HG03442 (cell line): ENCODE results near the gene GYS2.
"Not testable (repeated sequence)": the region's sequence is repeated elsewhere in the genome, so short reads cannot be mapped to it uniquely, and the experiment has no call there.

ENCODE experiments used
- ATAC-seq: cut with Tn5 transposase; IDR thresholded peaks from one replicate; pipeline ENCODE4 v1.9.1; 2021; ENCODE audit warnings: mild to moderate bottlenecking, moderate library complexity; ENCODE audit not compliant: unreplicated experiment

Gene GYS2

DNA sequence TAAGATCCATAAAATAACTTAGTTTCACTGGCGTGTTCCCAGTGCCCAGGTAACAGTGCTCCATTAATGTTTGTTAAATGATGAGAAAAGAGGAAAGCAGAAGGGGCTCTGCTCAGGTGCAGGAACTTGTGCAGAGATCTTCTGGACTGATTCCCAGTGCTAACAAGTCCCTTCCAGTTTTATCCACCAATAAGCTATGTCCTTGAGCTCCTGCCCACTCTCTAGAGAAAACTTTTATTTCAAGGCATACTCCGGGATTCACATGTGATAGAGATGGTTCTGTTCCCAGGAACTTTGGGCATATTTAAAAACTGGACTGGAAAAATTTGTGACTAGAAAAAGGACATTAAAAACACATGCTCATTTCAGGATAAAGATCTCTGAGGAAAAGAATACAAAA is 1.9 kb downstream of the GYS2 start:
- no peak for ATAC-seq

DNA sequence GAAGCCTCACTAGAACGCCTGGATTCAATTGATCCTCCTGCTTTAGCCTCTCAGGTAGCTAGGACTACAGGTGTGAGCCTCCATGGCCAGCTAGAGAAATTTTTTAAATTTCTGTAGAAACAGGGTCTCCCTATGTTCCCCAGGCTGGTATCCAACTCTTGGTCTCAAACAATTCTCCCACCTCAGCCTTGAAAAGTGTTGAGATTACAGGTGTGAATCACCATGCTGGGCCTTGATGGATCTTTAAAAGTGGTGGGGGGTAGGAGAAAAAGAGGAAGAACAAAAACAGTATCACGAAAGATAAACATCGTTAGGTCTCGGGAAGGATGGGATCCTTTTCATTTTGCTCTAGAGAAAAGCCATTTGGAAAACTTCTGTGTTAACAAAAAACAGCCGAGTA is 4.5 kb downstream of the GYS2 start:
- no peak for ATAC-seq

DNA sequence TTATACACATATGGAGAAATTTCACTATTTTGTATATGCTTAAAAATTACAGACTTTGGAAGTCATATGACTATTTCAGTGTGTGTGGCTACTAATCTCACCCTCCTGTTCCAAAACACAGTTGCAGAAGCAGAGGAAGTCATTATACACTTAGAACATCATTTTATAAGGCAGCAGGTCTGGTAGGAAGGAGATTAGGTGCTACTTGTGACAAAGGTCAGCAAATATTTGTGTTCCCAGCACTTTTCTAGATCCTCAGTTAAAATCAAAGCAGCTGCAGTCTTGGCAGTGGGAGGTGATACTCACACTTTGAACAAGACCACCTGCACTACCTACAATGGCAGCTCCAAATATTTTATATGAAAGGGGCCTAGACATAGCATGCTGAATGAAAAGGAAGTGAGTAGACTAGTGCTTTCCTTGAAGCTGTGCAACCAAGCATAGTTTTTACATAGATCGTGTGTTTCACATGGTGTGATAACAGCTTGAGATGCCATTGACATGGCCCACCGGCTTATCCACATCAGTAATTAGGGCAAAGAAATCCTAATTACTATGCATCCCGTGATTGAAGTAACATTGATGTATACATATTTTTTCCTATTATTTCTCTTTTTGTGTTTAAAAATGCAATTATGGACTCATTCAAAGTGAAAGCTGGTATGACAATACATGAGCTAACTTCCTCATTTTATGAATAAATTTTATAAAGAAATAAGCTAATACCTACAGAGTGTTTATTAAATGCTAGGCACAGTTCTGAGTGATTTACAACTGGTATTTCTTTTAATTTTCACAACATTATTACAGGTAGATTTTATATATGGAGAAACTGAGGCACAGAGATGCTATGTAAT is 5.3 kb downstream of the GYS2 start:
- no peak for ATAC-seq

DNA sequence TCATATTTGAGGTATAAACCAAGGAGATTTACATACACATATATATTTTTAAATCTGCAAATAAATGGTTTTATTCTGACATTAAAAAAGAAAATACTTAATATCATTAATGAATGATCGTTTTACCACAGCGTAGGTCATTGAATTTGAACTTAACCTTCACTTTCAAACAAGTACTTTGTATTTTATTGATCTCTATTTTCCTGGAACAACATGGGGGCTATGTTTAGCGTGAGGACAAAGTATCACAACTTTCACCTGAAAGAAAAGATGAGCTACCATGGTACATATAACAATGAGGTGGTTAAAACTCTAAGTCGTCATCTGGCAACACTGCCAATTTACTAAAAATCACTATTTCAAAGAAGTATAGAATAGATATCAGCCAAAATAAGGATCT is 6.0 kb downstream of the GYS2 start:
- no peak for ATAC-seq

DNA sequence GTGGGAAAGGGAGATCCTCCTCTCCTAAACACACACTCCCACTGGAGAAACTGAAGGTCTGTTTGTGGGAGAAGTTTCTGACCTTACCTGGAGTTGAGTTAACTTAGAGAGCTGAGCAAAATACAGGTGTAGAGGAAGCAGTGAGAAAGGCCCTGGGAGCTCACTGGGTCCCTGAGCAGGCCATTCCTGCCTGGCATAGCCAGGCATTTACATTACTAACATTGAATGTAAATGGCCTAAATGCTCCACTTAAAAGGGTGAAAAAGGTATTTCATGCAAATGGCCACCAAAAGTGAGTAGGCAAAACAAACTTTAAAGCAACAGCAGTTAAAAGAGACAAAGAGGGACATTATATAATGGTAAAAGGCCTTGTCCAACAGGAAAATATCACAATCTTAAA is 9.3 kb downstream of the GYS2 start:
- ATAC-seq: not testable (repeated sequence)

DNA sequence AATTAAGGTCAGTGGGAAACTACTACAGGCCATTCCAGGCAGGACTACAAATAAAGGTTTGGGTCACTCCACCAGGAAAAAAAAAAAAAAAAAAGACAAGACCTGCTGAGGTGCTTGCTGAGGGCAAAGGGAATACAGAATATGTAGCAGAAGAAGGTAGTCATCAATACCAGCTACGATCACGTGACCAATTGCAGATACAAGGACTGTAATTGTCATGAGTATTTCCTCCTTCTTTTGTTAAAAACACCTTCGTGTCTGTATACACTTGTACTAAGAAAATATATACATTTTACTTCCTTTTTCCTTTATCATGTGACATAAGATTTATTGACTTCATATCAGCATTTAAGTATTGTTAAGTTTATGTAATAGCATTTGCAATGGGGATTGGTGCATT is 19.2 kb downstream of the GYS2 start:
- no peak for ATAC-seq

DNA sequence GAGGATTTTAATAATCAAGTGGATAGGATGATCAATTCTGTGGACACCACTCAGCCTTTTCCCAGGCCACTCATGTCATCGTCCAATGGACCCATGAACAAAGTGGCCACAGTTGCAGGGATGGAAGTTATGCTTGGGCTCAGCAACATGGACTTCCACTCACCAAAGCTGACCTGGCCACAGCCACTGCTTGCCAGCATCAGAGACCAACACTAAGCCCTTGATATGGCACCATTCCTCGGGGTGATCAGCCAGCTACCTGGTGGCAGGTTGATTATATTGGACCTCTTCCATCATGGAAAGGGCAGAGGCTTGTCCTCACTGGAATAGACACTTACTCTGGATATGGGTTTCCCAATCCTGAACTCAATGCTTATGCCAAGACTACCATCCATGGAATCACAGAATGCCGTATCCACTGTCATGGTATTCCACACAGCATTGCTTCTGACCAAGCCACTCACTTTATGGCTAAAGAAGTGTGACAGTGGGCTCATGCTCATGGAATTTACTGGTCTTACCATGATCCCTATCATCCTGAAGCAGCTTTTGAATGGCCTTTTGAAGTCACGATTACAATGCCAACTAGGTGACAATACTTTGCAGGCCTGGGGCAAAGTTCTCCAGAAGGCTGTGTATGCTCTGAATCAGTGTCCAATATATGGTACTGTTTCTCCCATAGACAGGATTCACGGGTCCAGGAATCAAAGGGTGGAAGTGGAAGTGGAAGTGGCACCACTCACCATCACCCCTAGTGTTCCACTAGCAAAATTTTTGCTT is 20.1 kb downstream of the GYS2 start:
- not testable (repeated sequence) for ATAC-seq

DNA sequence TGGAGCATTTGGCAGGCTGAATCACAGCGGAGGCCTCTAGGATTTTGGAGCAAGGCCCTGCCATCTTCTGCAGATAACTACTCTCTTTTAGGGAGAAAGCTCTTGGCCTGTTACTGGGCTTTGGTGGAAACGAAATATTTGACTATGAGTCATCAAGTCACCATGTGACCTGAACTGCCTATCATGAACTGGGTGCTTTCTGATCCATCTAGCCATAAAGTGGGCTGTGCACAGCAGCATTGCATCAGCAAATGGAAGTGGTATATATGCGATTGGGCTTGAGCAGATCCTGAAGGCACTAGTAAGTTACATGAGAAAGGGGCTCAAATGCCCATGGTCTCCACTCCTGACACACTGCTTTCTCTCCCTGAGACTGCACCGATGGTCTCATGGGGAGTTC is 21.1 kb downstream of the GYS2 start:
- no peak for ATAC-seq

DNA sequence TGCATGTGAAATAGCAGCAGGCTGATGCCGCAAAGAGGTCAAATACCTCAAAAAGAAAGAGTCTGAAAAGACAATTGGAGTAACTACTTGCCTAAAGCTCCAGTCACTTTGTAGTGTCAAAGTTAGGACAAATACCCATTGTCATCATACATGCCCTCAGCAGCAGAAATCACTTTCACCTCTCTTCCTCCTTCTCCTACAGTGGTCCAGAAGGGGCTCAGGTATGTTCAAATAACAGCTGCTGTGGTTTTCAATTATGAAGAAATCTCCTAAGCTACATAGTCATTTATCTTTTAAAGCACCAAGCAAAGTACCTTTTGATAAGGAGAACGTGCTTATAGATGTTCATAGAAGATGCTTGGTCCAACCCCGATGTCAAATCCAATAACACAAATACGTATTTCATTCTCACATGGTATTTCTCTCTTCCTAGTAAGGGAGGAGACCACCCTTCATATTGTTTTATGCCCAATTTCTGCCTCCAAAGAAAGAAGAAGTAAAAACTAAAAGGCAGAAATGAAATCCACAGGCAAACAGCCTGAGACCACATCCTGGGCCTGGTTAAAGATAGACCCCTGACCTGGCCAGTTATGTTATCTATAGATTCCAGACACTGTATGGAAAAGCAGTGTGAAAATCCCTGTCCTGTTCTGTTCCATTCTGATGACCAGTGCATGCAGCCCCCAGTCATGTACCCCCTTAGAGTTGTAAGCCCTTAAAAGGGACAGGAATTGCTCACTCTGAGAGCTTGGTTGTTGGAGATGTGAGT is 23.7 kb downstream of the GYS2 start:
- ATAC-seq: no peak

DNA sequence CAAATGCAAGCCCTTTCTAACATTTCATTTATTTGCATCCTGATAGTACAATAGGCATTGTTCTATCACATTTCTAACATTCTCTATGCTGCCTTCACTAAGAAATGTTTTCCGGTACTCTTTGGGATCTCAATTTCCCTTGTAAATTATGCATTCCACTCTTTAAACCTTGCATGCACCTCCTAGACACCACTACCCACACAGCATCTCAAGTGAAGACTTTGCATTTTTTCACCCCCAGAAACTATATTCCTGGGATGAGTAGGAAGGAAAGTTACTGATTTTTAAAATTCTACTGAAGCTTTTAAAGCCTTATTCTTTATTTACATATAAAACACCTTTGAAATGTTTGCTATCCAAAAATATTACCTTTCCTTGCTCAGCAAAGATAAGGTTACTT is 27.1 kb downstream of the GYS2 start:
- ATAC-seq: no peak

DNA sequence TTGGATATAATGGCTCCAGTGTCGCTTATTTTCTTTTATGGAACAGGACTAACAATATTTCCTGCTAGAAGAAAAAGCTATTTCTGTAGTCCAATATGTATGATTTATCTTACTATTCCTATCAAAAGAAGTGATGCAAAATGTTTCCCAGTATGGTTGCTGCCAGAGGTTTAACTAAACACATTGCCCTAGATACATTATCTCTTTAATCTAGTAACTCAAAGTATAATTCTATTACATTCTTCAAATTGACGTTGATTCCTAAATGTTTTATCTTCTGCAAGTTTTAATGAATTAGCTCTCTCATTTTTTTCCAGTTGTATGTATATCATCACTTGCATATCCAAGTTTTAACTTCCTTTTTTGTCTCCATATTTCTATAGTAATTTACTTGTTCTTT is 28.2 kb downstream of the GYS2 start:
- ATAC-seq: no peak

DNA sequence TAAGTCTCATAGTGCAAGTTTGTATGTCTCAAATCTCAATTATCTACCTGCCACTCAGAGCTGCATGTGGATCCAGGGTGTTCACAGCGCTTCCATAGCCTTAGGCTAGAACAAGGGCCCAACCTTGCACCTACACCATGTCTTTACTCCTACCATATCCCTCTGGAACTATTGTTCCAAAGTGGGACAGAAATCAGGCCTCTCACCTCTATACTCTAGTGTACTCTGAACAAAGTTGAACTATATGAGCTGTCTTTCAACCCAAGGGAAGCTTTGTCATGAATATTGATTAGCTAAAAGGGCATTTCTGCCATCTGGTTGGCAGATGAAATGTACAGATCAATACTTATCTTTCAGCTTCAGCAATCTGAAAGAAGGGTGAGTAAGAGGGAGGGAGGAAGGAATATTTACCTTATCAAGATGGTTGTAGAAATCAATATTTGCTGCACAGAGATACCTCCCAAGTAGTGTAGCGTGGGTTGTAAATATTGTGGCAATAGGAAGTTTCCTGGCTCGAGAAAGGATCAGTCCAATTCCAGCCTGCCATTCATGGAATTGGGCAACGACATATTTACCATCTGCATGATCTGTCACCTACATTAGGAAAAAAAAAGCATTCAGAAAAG is 30.8 kb downstream of the GYS2 start:
- no peak for ATAC-seq

DNA sequence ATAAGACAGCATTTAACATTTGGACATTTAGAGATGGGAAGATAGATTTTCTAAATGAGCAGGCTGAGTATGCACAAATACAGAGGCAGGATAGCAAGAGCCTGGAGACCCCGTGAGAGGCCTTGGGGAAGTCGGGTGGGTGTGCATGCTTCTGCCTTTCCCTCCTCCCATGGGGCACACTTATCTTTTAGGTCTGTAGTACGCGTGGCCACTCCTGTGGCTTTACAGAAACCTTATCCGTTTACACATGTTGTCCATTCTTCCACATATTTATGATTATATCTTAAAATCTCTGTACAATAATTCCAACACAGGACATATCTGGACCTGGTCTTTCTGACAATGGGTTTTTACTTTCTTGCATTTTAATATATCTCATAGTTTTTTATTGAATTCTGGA is 33.6 kb downstream of the GYS2 start:
- ATAC-seq: no peak

DNA sequence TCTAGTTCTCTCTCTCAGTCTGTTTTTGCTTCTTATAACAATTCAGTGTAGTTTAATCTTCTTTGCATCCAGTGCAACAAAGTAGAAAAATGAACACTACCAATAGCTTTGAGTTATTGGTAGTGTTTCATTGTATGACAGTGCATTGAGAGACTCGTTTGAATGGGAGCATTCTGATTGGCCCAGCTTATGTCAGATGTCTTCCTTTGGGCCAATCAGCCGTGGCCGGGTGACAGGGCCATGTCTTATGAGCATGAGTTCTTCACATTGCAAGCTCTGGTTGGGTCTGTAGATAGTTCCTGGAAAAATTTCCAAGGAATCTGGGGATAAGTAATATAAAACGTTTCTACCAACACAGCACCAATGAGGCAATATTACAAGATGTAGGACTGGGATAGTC is 36.5 kb downstream of the GYS2 start:
- no peak for ATAC-seq

DNA sequence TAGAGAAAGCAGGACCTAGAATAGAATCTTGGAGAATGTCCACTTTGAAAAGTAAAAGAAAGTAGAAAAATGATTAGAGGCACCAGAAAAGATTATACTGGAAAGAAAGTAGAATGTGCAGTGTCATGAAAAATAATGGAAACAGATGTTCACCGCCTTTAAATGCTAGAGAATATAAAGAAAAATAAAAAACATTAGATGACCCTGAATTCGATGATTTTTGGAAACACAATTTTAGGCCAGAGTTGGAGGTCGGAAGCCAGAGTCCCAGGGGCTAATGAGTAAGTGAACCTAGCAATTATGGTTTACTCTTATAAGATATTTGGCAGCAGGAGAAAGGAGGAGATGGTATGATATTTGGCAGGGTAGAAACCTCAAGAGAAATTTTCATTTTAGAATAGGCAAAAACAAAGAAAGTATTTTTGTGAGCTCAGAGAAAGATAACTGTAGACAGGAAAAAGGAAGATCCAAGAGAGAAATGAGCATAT is 37.7 kb downstream of the GYS2 start:
- ATAC-seq: no peak

DNA sequence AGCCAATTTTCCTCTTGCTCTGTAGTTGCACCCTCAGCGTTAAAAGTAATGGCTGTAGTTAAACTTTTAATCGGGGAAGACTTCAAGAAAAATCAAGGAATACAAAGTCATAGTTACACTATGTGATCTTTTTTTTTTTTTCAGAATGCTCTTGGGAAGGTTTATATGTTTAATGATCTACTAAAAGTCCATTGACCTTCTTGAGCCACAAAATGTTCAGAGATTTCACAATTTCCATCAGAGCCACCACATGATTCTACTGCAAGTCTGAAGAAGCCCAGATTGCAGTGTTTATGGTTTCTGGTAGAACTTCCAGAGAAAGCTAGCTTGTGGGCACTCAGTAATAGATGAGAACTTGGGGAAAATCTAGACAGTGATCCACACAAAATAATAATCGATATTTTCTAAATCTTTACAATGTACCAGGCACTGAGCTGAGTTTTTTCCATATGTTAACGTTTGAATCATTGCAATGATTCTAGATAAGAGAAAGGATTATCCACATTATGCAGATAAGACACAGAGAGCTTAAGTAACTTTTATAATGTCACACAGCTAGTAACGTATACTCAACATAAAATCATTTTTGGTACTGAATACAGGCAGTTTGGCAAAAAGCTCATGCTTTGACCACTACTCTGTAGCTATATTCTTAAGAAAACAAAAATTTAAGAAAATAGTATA is 38.3 kb downstream of the GYS2 start:
- ATAC-seq: no peak

DNA sequence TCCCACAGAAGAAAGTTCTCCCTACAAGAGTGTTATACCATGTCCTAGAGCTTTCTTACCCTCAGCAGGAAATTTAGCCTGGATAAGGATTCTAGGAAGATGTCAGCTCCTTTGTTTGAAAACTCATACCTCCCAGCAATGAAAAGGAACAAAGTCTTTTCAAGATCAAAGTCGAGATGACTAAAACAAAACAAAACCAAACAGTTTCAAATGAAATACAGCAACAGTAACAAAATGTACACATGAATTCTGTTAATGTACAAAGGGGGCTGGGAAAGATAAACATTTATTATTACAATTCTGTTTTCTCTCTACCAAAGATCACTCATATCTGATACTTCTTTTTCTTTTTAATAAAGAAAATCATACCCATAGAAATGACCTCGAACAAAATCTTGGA is 41.8 kb downstream of the GYS2 start:
- no peak for ATAC-seq

DNA sequence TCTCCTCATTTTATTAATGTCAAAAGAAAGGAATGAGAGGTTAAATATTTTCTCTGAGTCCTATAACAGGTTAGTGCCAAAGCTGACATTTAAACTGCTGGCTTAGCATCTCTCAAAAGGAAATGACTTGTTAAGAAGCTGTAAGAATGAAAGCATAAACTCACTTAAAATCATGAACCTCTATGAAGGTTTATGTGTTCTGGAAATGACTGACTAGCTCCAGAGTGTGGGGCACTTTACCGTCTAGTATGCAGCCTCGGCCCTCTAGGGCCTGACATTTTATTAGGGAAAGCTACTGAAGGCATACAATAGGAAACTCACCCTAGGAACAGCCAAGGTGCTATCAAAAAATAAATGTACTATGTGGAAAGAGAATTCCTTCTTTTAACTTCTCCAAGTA is 43.5 kb downstream of the GYS2 start:
- no peak for ATAC-seq

DNA sequence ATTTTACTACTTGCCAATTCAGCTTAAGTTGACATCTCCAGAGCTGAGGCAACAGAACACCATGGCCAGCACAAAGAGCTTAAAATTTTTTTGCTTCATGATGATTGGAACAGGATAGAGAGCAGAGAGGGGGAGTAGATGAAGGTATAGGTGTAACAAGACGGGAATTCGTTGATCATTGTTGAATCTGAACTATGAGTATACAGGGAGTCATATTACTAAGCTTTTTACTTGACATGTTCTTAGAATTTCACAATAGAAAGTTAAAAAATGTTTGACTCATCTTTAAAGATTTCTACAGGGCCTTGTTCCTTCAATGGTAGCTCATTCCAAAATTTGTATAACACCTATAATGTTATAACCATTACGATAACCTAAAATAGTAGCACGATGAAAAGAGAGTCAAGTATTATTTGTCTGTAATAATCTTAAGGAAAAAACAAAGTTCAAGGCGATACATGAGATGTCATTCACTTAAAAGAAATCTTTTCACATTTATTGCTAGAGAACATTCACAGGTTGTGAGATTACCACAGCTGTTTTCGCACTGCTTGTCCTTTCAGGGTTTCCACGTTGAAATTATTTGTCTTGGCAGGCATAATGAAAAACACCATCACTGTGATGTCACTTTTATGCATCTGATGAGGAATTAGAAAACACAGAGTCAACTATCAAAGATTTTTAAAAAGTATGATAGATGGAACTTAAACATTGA is 44.6 kb downstream of the GYS2 start:
- ATAC-seq: no peak
